ENCODE data around the gene ADIPOR2. TPM values are rescaled to one million over a fixed set of nuclear protein-coding genes. Genes with fewer than 3 reads are reported as not detected.

Gene ADIPOR2
- total RNA-seq, 5 donors from 2014 or later (not counting 1 experiment from before 2014, with no cell fraction given) = 21.7 to 35.0 (median 33.4) TPM

GRCh38 chr12:1720494-1720893 is 29.6 kb downstream of the ADIPOR2 start:
- Mint-ChIP-seq H3K4me3 (no peak overlapping the region), H3K27me3 (no peaks in the 10 kb centered on the region), H3K4me1 (peaks cover 45 to 63% (median 53%) of the 10 kb centered on the region in 3 donors), H3K36me3 (peaks cover 10% of the 10 kb centered on the region), H3K9me3 (no peaks in the 10 kb centered on the region), H3K27ac (no peak overlapping the region)
- H3K36me3 ChIP-seq (ENCODE audit: control insufficient read depth in 2 of 2, extremely low read depth in 1 of 2, insufficient read depth in 1 of 2, low read length in 1 of 2) = no peaks in the 10 kb centered on the region
- H3K9me3 ChIP-seq = no peaks in the 10 kb centered on the region
- 94% methylated on average over 3 of the region's 3 CpGs for WGBS (ENCODE audit: insufficient coverage)
- ChIA-PET POLR2A (no interaction called here), CTCF (no interaction called here)
- H3K4me1 ChIP-seq (ENCODE audit: control insufficient read depth in 1 of 2, extremely low read depth in 1 of 2, insufficient read depth in 2 of 2, low read length in 2 of 2) = peaks cover 2 to 5% of the 10 kb centered on the region in 2 experiments
- H3K4me3 ChIP-seq (ENCODE audit: control insufficient read depth in 1 of 2, extremely low read depth in 1 of 2, low read length in 1 of 2) = no peak overlapping the region
- H3K27ac ChIP-seq (ENCODE audit: low read length) = no peak overlapping the region
- DNase-seq = no peak
- no peaks in the 10 kb centered on the region for H3K27me3 ChIP-seq (replicated peaks in 1 of 2; ENCODE audit: control insufficient read depth in 2 of 2, extremely low read depth in 1 of 2, insufficient read depth in 2 of 2, low read length in 1 of 2)
- ATAC-seq (replicated peaks in 1 of 4) = no peak

GRCh38 chr12:1723721-1724120 is 32.9 kb downstream of the ADIPOR2 start:
- H3K4me3 ChIP-seq (ENCODE audit: control insufficient read depth in 1 of 2, extremely low read depth in 1 of 2, low read length in 1 of 2) = no peak overlapping the region
- no peaks in the 10 kb centered on the region for H3K9me3 Mint-ChIP-seq
- no peak overlapping the region for H3K27ac ChIP-seq (ENCODE audit: low read length)
- 100% methylated on average over 3 of the region's 6 CpGs for WGBS (ENCODE audit: insufficient coverage)
- peaks cover 0 to 2% of the 10 kb centered on the region in 2 experiments for H3K4me1 ChIP-seq (ENCODE audit: control insufficient read depth in 1 of 2, extremely low read depth in 1 of 2, insufficient read depth in 2 of 2, low read length in 2 of 2)
- peaks cover 39 to 47% (median 40%) of the 10 kb centered on the region in 3 donors for H3K4me1 Mint-ChIP-seq
- ChIA-PET CTCF (no interaction called here), POLR2A (interaction anchor here in 1 of 2 donors (0.6 kb wide), 1 partner anchor 10 kb away, joined by 3 read pairs; no protein-coding TSS in a partner anchor)
- no peak overlapping the region for H3K4me3 Mint-ChIP-seq
- H3K9me3 ChIP-seq = no peaks in the 10 kb centered on the region
- no peak overlapping the region for H3K27ac Mint-ChIP-seq
- DNase-seq (no peak), ATAC-seq (replicated peaks in 1 of 4) (no peak)
- no peaks in the 10 kb centered on the region for H3K27me3 Mint-ChIP-seq
- H3K36me3 ChIP-seq (ENCODE audit: control insufficient read depth in 2 of 2, extremely low read depth in 1 of 2, insufficient read depth in 1 of 2, low read length in 1 of 2) = peaks cover 0 to 6% of the 10 kb centered on the region in 2 donors
- H3K27me3 ChIP-seq (replicated peaks in 1 of 2; ENCODE audit: control insufficient read depth in 2 of 2, extremely low read depth in 1 of 2, insufficient read depth in 2 of 2, low read length in 1 of 2) = no peaks in the 10 kb centered on the region
- H3K36me3 Mint-ChIP-seq = peaks cover 24% of the 10 kb centered on the region

- no peaks in the 10 kb centered on the region for H3K9me3 Mint-ChIP-seq
- H3K4me1 Mint-ChIP-seq = peaks cover 35 to 45% (median 37%) of the 10 kb centered on the region in 3 donors
- Histone ChIP-seq H3K27me3 (replicated peaks in 1 of 2; ENCODE audit: control insufficient read depth in 2 of 2, extremely low read depth in 1 of 2, insufficient read depth in 2 of 2, low read length in 1 of 2) (no peaks in the 10 kb centered on the region), H3K36me3 (ENCODE audit: control insufficient read depth in 2 of 2, extremely low read depth in 1 of 2, insufficient read depth in 1 of 2, low read length in 1 of 2) (peaks cover 0 to 6% of the 10 kb centered on the region in 2 donors), H3K4me3 (ENCODE audit: control insufficient read depth in 1 of 2, extremely low read depth in 1 of 2, low read length in 1 of 2) (no peak overlapping the region), H3K27ac (ENCODE audit: low read length) (no peak overlapping the region), H3K4me1 (ENCODE audit: control insufficient read depth in 1 of 2, extremely low read depth in 1 of 2, insufficient read depth in 2 of 2, low read length in 2 of 2) (peaks cover 0 to 2% of the 10 kb centered on the region in 2 experiments), H3K9me3 (no peaks in the 10 kb centered on the region)
- no peak overlapping the region for H3K4me3 Mint-ChIP-seq
- ChIA-PET POLR2A (interaction anchor here in 1 of 2 donors (0.6 kb wide), 1 partner anchor 11 kb away, joined by 3 read pairs; no protein-coding TSS in a partner anchor), CTCF (no interaction called here)
- no peak overlapping the region for H3K27ac Mint-ChIP-seq
- no peak for ATAC-seq (replicated peaks in 1 of 4)
- H3K36me3 Mint-ChIP-seq = peaks cover 24% of the 10 kb centered on the region
- no peak for DNase-seq
- no peaks in the 10 kb centered on the region for H3K27me3 Mint-ChIP-seq
- WGBS (ENCODE audit: insufficient coverage) = no CpG with 5 or more reads among the region's 3 CpGs
Measured at GRCh38 chr12:1724250-1724649, 33.4 kb downstream of the ADIPOR2 start.

GRCh38 chr12:1726753-1727152 is 35.9 kb downstream of the ADIPOR2 start:
- Mint-ChIP-seq H3K9me3 (no peaks in the 10 kb centered on the region), H3K27me3 (no peaks in the 10 kb centered on the region), H3K36me3 (peaks cover 35% of the 10 kb centered on the region), H3K27ac (no peak overlapping the region), H3K4me1 (peaks cover 28 to 39% (median 31%) of the 10 kb centered on the region in 3 donors), H3K4me3 (no peak overlapping the region)
- DNase-seq (no peak), ATAC-seq (replicated peaks in 1 of 4) (no peak)
- Histone ChIP-seq H3K4me1 (ENCODE audit: control insufficient read depth in 1 of 2, extremely low read depth in 1 of 2, insufficient read depth in 2 of 2, low read length in 2 of 2) (no peaks in the 10 kb centered on the region), H3K36me3 (ENCODE audit: control insufficient read depth in 2 of 2, extremely low read depth in 1 of 2, insufficient read depth in 1 of 2, low read length in 1 of 2) (peaks cover 0 to 6% of the 10 kb centered on the region in 2 donors), H3K9me3 (no peaks in the 10 kb centered on the region), H3K27me3 (replicated peaks in 1 of 2; ENCODE audit: control insufficient read depth in 2 of 2, extremely low read depth in 1 of 2, insufficient read depth in 2 of 2, low read length in 1 of 2) (no peaks in the 10 kb centered on the region), H3K27ac (ENCODE audit: low read length) (no peak overlapping the region), H3K4me3 (ENCODE audit: control insufficient read depth in 1 of 2, extremely low read depth in 1 of 2, low read length in 1 of 2) (no peak overlapping the region)
- CTCF ChIA-PET = no interaction called here
- WGBS (ENCODE audit: insufficient coverage) = 90% methylated on average over 3 of the region's 3 CpGs
- POLR2A ChIA-PET = no interaction called here

- H3K4me1 ChIP-seq (ENCODE audit: control insufficient read depth in 1 of 2, extremely low read depth in 1 of 2, insufficient read depth in 2 of 2, low read length in 2 of 2) = peaks cover 0 to 2% of the 10 kb centered on the region in 2 experiments
- ATAC-seq (replicated peaks in 1 of 4) (no peak), DNase-seq (no peak)
- H3K36me3 Mint-ChIP-seq = peaks cover 37% of the 10 kb centered on the region
- POLR2A ChIA-PET = no interaction called here
- no peaks in the 10 kb centered on the region for H3K9me3 Mint-ChIP-seq
- H3K4me1 Mint-ChIP-seq = peaks cover 35 to 41% (median 36%) of the 10 kb centered on the region in 3 donors
- no peak overlapping the region for H3K4me3 ChIP-seq (ENCODE audit: control insufficient read depth in 1 of 2, extremely low read depth in 1 of 2, low read length in 1 of 2)
- CTCF ChIA-PET = interaction anchor here in 1 of 2 donors (0.6 kb wide), 1 partner anchor 76 kb away, joined by 3 read pairs; no protein-coding TSS in a partner anchor
- H3K27me3 Mint-ChIP-seq = no peaks in the 10 kb centered on the region
- no peak overlapping the region for H3K4me3 Mint-ChIP-seq
- H3K9me3 ChIP-seq = no peaks in the 10 kb centered on the region
- H3K27ac ChIP-seq (ENCODE audit: low read length) = no peak overlapping the region
- no CpG with 5 or more reads among the region's 1 CpG for WGBS (ENCODE audit: insufficient coverage)
- no peak overlapping the region for H3K27ac Mint-ChIP-seq
- peaks cover 0 to 6% of the 10 kb centered on the region in 2 donors for H3K36me3 ChIP-seq (ENCODE audit: control insufficient read depth in 2 of 2, extremely low read depth in 1 of 2, insufficient read depth in 1 of 2, low read length in 1 of 2)
- H3K27me3 ChIP-seq (replicated peaks in 1 of 2; ENCODE audit: control insufficient read depth in 2 of 2, extremely low read depth in 1 of 2, insufficient read depth in 2 of 2, low read length in 1 of 2) = no peaks in the 10 kb centered on the region
Measured at GRCh38 chr12:1728824-1729223, 38.0 kb downstream of the ADIPOR2 start.

- DNase-seq = no peak
- peaks cover 0 to 6% of the 10 kb centered on the region in 2 donors for H3K36me3 ChIP-seq (ENCODE audit: control insufficient read depth in 2 of 2, extremely low read depth in 1 of 2, insufficient read depth in 1 of 2, low read length in 1 of 2)
- H3K4me1 ChIP-seq (ENCODE audit: control insufficient read depth in 1 of 2, extremely low read depth in 1 of 2, insufficient read depth in 2 of 2, low read length in 2 of 2) = peaks cover 0 to 2% of the 10 kb centered on the region in 2 experiments
- no peak overlapping the region for H3K4me3 ChIP-seq (ENCODE audit: control insufficient read depth in 1 of 2, extremely low read depth in 1 of 2, low read length in 1 of 2)
- no CpG with 5 or more reads among the region's 11 CpGs for WGBS (ENCODE audit: insufficient coverage)
- CTCF ChIA-PET = no interaction called here
- Mint-ChIP-seq H3K4me1 (peaks cover 30 to 44% (median 38%) of the 10 kb centered on the region in 3 donors), H3K9me3 (no peaks in the 10 kb centered on the region), H3K36me3 (peaks cover 31% of the 10 kb centered on the region), H3K27ac (no peak overlapping the region), H3K4me3 (no peak overlapping the region), H3K27me3 (no peaks in the 10 kb centered on the region)
- POLR2A ChIA-PET = no interaction called here
- H3K27ac ChIP-seq (ENCODE audit: low read length) = no peak overlapping the region
- no peak for ATAC-seq (replicated peaks in 1 of 4)
- no peaks in the 10 kb centered on the region for H3K9me3 ChIP-seq
- no peaks in the 10 kb centered on the region for H3K27me3 ChIP-seq (replicated peaks in 1 of 2; ENCODE audit: control insufficient read depth in 2 of 2, extremely low read depth in 1 of 2, insufficient read depth in 2 of 2, low read length in 1 of 2)
Measured at GRCh38 chr12:1731019-1731687, 40.3 kb downstream of the ADIPOR2 start.
